ENCODE results near the gene MRFAP1.

MRFAP1 gene

GRCh38 chr4:6601661-6602250 lies 38.7 kb upstream of the MRFAP1 start:
- Histone ChIP-seq H3K9ac (ENCODE audit: low read length) (no peak overlapping the region), H3K18ac (ENCODE audit: low read length) (no peak overlapping the region), H2BK120ac (ENCODE audit: low read depth, low read length) (no peak overlapping the region), H2BK15ac (replicated peaks; ENCODE audit: low read depth) (no peak overlapping the region), H3K79me1 (ENCODE audit: low read length) (no peaks in the 10 kb centered on the region), H3K56ac (ENCODE audit: low read length) (no peak overlapping the region), H3K4ac (ENCODE audit: low read depth, low read length) (no peak overlapping the region), H3K27me3 (ENCODE audit: insufficient read depth, low read length, poor library complexity) (no peaks in the 10 kb centered on the region), H3K27ac (ENCODE audit: low read depth, low read length) (no peak overlapping the region), H3K4me1 (ENCODE audit: control insufficient read depth, low read depth, low read length) (no peaks in the 10 kb centered on the region), H3K36me3 (ENCODE audit: control insufficient read depth, insufficient read depth, low read length) (peaks cover 2% of the 10 kb centered on the region), H3K4me2 (ENCODE audit: low read length) (no peak overlapping the region), H2BK5ac (ENCODE audit: low read length) (no peak overlapping the region), H4K5ac (ENCODE audit: low read length) (no peak overlapping the region), H2AK5ac (ENCODE audit: low read length) (no peak overlapping the region), H3K79me2 (ENCODE audit: control insufficient read depth, insufficient read depth, low read length) (no peaks in the 10 kb centered on the region), H3K4me3 (ENCODE audit: low read length) (no peak overlapping the region), H3K23ac (ENCODE audit: low read length) (no peak overlapping the region), H4K8ac (ENCODE audit: low read depth, low read length) (no peak overlapping the region)
- WGBS (ENCODE audit: extremely low coverage, insufficient coverage, low lambda C conversion rate) = no CpG with 5 or more reads among the region's 10 CpGs
- DNase-seq = no peak

GRCh38 chr4:6602289-6602688 lies 38.2 kb upstream of the MRFAP1 start:
- H3K79me1 ChIP-seq (ENCODE audit: low read length) = no peaks in the 10 kb centered on the region
- no peak overlapping the region for H3K18ac ChIP-seq (ENCODE audit: low read length)
- H3K4ac ChIP-seq (ENCODE audit: low read depth, low read length) = no peak overlapping the region
- H4K5ac ChIP-seq (ENCODE audit: low read length) = no peak overlapping the region
- no peak overlapping the region for H3K4me3 ChIP-seq (ENCODE audit: low read length)
- no peaks in the 10 kb centered on the region for H3K27me3 ChIP-seq (ENCODE audit: insufficient read depth, low read length, poor library complexity)
- no peak overlapping the region for H3K27ac ChIP-seq (ENCODE audit: low read depth, low read length)
- no peak overlapping the region for H2BK120ac ChIP-seq (ENCODE audit: low read depth, low read length)
- no peak overlapping the region for H3K56ac ChIP-seq (ENCODE audit: low read length)
- no peak overlapping the region for H3K23ac ChIP-seq (ENCODE audit: low read length)
- H3K9ac ChIP-seq (ENCODE audit: low read length) = no peak overlapping the region
- H4K8ac ChIP-seq (ENCODE audit: low read depth, low read length) = no peak overlapping the region
- H2BK5ac ChIP-seq (ENCODE audit: low read length) = no peak overlapping the region
- no peak for DNase-seq
- no peak overlapping the region for H3K4me2 ChIP-seq (ENCODE audit: low read length)
- no peaks in the 10 kb centered on the region for H3K4me1 ChIP-seq (ENCODE audit: control insufficient read depth, low read depth, low read length)
- peaks cover 2% of the 10 kb centered on the region for H3K36me3 ChIP-seq (ENCODE audit: control insufficient read depth, insufficient read depth, low read length)
- H3K79me2 ChIP-seq (ENCODE audit: control insufficient read depth, insufficient read depth, low read length) = no peaks in the 10 kb centered on the region
- no peak overlapping the region for H2BK15ac ChIP-seq (replicated peaks; ENCODE audit: low read depth)
- no CpG with 5 or more reads among the region's 6 CpGs for WGBS (ENCODE audit: extremely low coverage, insufficient coverage, low lambda C conversion rate)
- no peak overlapping the region for H2AK5ac ChIP-seq (ENCODE audit: low read length)

GRCh38 chr4:6603128-6603527 lies 37.4 kb upstream of the MRFAP1 start:
- no peak overlapping the region for H2BK15ac ChIP-seq (replicated peaks; ENCODE audit: low read depth)
- H3K79me2 ChIP-seq (ENCODE audit: control insufficient read depth, insufficient read depth, low read length) = no peaks in the 10 kb centered on the region
- H2BK5ac ChIP-seq (ENCODE audit: low read length) = no peak overlapping the region
- no peak overlapping the region for H3K9ac ChIP-seq (ENCODE audit: low read length)
- no peak overlapping the region for H2AK5ac ChIP-seq (ENCODE audit: low read length)
- no peaks in the 10 kb centered on the region for H3K27me3 ChIP-seq (ENCODE audit: insufficient read depth, low read length, poor library complexity)
- no peak overlapping the region for H4K5ac ChIP-seq (ENCODE audit: low read length)
- H3K4me3 ChIP-seq (ENCODE audit: low read length) = no peak overlapping the region
- H3K4me1 ChIP-seq (ENCODE audit: control insufficient read depth, low read depth, low read length) = no peaks in the 10 kb centered on the region
- H3K27ac ChIP-seq (ENCODE audit: low read depth, low read length) = no peak overlapping the region
- H3K79me1 ChIP-seq (ENCODE audit: low read length) = no peaks in the 10 kb centered on the region
- H3K4me2 ChIP-seq (ENCODE audit: low read length) = no peak overlapping the region
- no peak overlapping the region for H3K4ac ChIP-seq (ENCODE audit: low read depth, low read length)
- no peak overlapping the region for H3K18ac ChIP-seq (ENCODE audit: low read length)
- H2BK120ac ChIP-seq (ENCODE audit: low read depth, low read length) = no peak overlapping the region
- WGBS (ENCODE audit: extremely low coverage, insufficient coverage, low lambda C conversion rate) = no CpG with 5 or more reads among the region's 12 CpGs
- no peak overlapping the region for H3K56ac ChIP-seq (ENCODE audit: low read length)
- DNase-seq = no peak
- H3K23ac ChIP-seq (ENCODE audit: low read length) = no peak overlapping the region
- no peak overlapping the region for H4K8ac ChIP-seq (ENCODE audit: low read depth, low read length)
- H3K36me3 ChIP-seq (ENCODE audit: control insufficient read depth, insufficient read depth, low read length) = peaks cover 2% of the 10 kb centered on the region

GRCh38 chr4:6605114-6605513 lies 35.4 kb upstream of the MRFAP1 start:
- H2BK15ac ChIP-seq (replicated peaks; ENCODE audit: low read depth) = no peak overlapping the region
- H2BK5ac ChIP-seq (ENCODE audit: low read length) = no peak overlapping the region
- no peak overlapping the region for H2AK5ac ChIP-seq (ENCODE audit: low read length)
- H2BK120ac ChIP-seq (ENCODE audit: low read depth, low read length) = no peak overlapping the region
- DNase-seq = no peak
- H3K56ac ChIP-seq (ENCODE audit: low read length) = no peak overlapping the region
- no peak overlapping the region for H3K9ac ChIP-seq (ENCODE audit: low read length)
- no peak overlapping the region for H3K4ac ChIP-seq (ENCODE audit: low read depth, low read length)
- H3K4me2 ChIP-seq (ENCODE audit: low read length) = no peak overlapping the region
- H3K18ac ChIP-seq (ENCODE audit: low read length) = no peak overlapping the region
- H3K27ac ChIP-seq (ENCODE audit: low read depth, low read length) = no peak overlapping the region
- H3K79me2 ChIP-seq (ENCODE audit: control insufficient read depth, insufficient read depth, low read length) = no peaks in the 10 kb centered on the region
- no peak overlapping the region for H3K4me3 ChIP-seq (ENCODE audit: low read length)
- H4K8ac ChIP-seq (ENCODE audit: low read depth, low read length) = no peak overlapping the region
- no peaks in the 10 kb centered on the region for H3K27me3 ChIP-seq (ENCODE audit: insufficient read depth, low read length, poor library complexity)
- no peaks in the 10 kb centered on the region for H3K4me1 ChIP-seq (ENCODE audit: control insufficient read depth, low read depth, low read length)
- no peak overlapping the region for H4K5ac ChIP-seq (ENCODE audit: low read length)
- no peak overlapping the region for H3K23ac ChIP-seq (ENCODE audit: low read length)
- no CpG with 5 or more reads among the region's 8 CpGs for WGBS (ENCODE audit: extremely low coverage, insufficient coverage, low lambda C conversion rate)
- no peaks in the 10 kb centered on the region for H3K79me1 ChIP-seq (ENCODE audit: low read length)
- H3K36me3 ChIP-seq (ENCODE audit: control insufficient read depth, insufficient read depth, low read length) = peaks cover 2% of the 10 kb centered on the region

- Histone ChIP-seq H3K27ac (ENCODE audit: low read depth, low read length) (no peak overlapping the region), H2BK120ac (ENCODE audit: low read depth, low read length) (no peak overlapping the region), H2BK5ac (ENCODE audit: low read length) (no peak overlapping the region), H4K8ac (ENCODE audit: low read depth, low read length) (no peak overlapping the region), H3K4me3 (ENCODE audit: low read length) (no peak overlapping the region), H2BK15ac (replicated peaks; ENCODE audit: low read depth) (no peak overlapping the region), H3K79me1 (ENCODE audit: low read length) (no peaks in the 10 kb centered on the region), H3K4me1 (ENCODE audit: control insufficient read depth, low read depth, low read length) (no peaks in the 10 kb centered on the region), H4K5ac (ENCODE audit: low read length) (no peak overlapping the region), H3K36me3 (ENCODE audit: control insufficient read depth, insufficient read depth, low read length) (peaks cover 2% of the 10 kb centered on the region), H3K79me2 (ENCODE audit: control insufficient read depth, insufficient read depth, low read length) (no peaks in the 10 kb centered on the region), H3K56ac (ENCODE audit: low read length) (no peak overlapping the region), H3K23ac (ENCODE audit: low read length) (no peak overlapping the region), H3K18ac (ENCODE audit: low read length) (no peak overlapping the region), H3K27me3 (ENCODE audit: insufficient read depth, low read length, poor library complexity) (no peaks in the 10 kb centered on the region), H3K4me2 (ENCODE audit: low read length) (no peak overlapping the region), H3K4ac (ENCODE audit: low read depth, low read length) (no peak overlapping the region), H3K9ac (ENCODE audit: low read length) (no peak overlapping the region), H2AK5ac (ENCODE audit: low read length) (no peak overlapping the region)
- no peak for DNase-seq
- no CpG with 5 or more reads among the region's 2 CpGs for WGBS (ENCODE audit: extremely low coverage, insufficient coverage, low lambda C conversion rate)
Measured at GRCh38 chr4:6605605-6606004, 34.9 kb upstream of the MRFAP1 start.
